Upper lobe of left lung (tissue), 6 donors: Measurements from ENCODE around the gene BTAF1. TPM values are rescaled to one million over a fixed set of nuclear protein-coding genes. Genes with fewer than 3 reads are reported as not detected.

Experiments used
- ATAC-seq, 2 donors: fragments of 200-7000 bp; cut with Tn5 transposase; one replicate each; pipeline ENCODE4 v1.9.1; 2022; ENCODE audit warnings: mild to moderate bottlenecking in 2 of 2, moderate library complexity in 2 of 2; ENCODE audit not compliant: low FRiP score in 2 of 2
- DNase-seq, 2 donors: peaks; one replicate each; pipeline ENCODE4 v3.0.0-alpha.2; 2019 to 2020
- H3K27ac ChIP-seq, 4 donors: fragments of 200-600 bp; sonication (generic); one replicate each; pipeline ENCODE4 v1.5.1; 2016 to 2019
- H3K27me3 ChIP-seq, 4 donors: fragments of 200-600 bp; sonication (generic); one replicate each; pipeline ENCODE4 v1.5.1; 2017 to 2019
- H3K36me3 ChIP-seq, 4 donors: fragments of 200-600 bp; sonication (generic); one replicate each; pipeline ENCODE4 v1.5.1; 2016 to 2019
- H3K4me1 ChIP-seq, 4 donors: fragments of 200-600 bp; sonication (generic); one replicate each; pipeline ENCODE4 v1.5.1; 2018 to 2019
- H3K4me3 ChIP-seq, 4 donors: fragments of 200-600 bp; sonication (generic); one replicate each; pipeline ENCODE4 v1.5.1; 2017 to 2019; ENCODE audit warnings: mild to moderate bottlenecking in 2 of 4, moderate library complexity in 1 of 4
- H3K9me3 ChIP-seq, 4 donors: fragments of 200-600 bp; sonication (generic); one replicate each; pipeline ENCODE4 v1.5.1; 2018 to 2019
- EP300 ChIP-seq, 4 donors: sonication (generic); formaldehyde crosslinking; IDR thresholded peaks; one replicate each; pipeline ENCODE4 v1.5.1; 2017; ENCODE audit warnings: antibody characterized with exemption in 4 of 4, control low read depth in 2 of 4
- POLR2A ChIP-seq, 4 donors: fragments of 450-650 bp; IDR thresholded peaks; one replicate each; pipeline ENCODE4 v1.5.1; 2016 to 2017; ENCODE audit warnings: antibody characterized with exemption in 4 of 4, mild to moderate bottlenecking in 2 of 4
- POLR2AphosphoS5 ChIP-seq, 2 donors: sonication (generic); formaldehyde crosslinking; IDR thresholded peaks; one replicate each; pipeline ENCODE4 v1.5.1; 2017; ENCODE audit warnings: antibody characterized with exemption in 2 of 2
- WGBS, 2 donors: methylation state at CpG; one replicate each; pipeline ENCODE4 v1.1.5; 2017 to 2018; 5-methylcytosine and 5-hydroxymethylcytosine counted together
- total RNA-seq, 6 donors: library from RNA; depleted of rRNA in 4 of 6; stranded (reverse); fragments of >200 nt in 4 of 6; gene quantifications; one replicate each; pipeline versions ENCODE4 v1.1.0 to v1.2.1, GENCODE V29; 2016 to 2021
- TF ChIP-seq, protein P1 (sequence below), 6 experiments: fragments of 450-650 bp in 4 of 6; fragments of 200-600 bp in 2 of 6; sonication (generic) in 2 of 6; IDR thresholded peaks; one replicate each; pipeline ENCODE4 v1.5.1; 2016 to 2019; ENCODE audit warnings: antibody characterized with exemption in 6 of 6
- donor health status: DM: no; HTN: no; CAD: no; lungs with moderate emphysema.
- donor health status: DM: no; HTN: yes; CAD: no; lungs with severe emphysema.

BTAF1 gene
- total RNA-seq, 6 donors from 2014 or later, result 22.0 to 68.1 (median 32.9) TPM

DNA sequence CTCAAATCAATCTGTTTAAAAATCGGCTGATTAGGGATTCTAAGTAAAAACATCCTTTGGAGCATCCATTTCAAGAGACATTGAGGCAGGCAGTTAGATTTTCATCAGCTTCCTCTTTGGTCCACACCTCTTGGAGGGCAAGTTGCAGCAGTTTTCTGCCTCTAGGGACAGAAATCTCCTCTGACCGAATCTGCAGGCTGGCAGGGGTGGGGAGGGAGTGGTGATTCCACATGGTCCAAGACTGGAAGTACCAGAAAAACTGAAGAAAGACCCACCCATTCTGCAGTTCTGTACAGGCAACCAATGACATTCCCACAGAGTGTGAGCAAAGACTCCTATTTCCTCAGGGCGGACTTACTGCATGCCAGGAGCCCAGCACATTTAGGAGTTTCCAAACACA lies 43.3 kb upstream of the BTAF1 start:
- no peak overlapping the region for H3K27ac ChIP-seq
- no peaks in the 10 kb centered on the region for H3K9me3 ChIP-seq
- no peaks in the 10 kb centered on the region for H3K27me3 ChIP-seq
- TF ChIP-seq EP300 (IDR thresholded peaks at IDR 0.05), result no peak
- no peak for TF ChIP-seq POLR2A (IDR thresholded peaks at IDR 0.05)
- TF ChIP-seq, protein P1, sequence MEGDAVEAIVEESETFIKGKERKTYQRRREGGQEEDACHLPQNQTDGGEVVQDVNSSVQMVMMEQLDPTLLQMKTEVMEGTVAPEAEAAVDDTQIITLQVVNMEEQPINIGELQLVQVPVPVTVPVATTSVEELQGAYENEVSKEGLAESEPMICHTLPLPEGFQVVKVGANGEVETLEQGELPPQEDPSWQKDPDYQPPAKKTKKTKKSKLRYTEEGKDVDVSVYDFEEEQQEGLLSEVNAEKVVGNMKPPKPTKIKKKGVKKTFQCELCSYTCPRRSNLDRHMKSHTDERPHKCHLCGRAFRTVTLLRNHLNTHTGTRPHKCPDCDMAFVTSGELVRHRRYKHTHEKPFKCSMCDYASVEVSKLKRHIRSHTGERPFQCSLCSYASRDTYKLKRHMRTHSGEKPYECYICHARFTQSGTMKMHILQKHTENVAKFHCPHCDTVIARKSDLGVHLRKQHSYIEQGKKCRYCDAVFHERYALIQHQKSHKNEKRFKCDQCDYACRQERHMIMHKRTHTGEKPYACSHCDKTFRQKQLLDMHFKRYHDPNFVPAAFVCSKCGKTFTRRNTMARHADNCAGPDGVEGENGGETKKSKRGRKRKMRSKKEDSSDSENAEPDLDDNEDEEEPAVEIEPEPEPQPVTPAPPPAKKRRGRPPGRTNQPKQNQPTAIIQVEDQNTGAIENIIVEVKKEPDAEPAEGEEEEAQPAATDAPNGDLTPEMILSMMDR (IDR thresholded peaks at IDR 0.05), result no peak
- TF ChIP-seq POLR2AphosphoS5 (IDR thresholded peaks at IDR 0.05), result no peak
- 32 to 47% methylated on average over 3 of the region's 3 CpGs for WGBS, 2 donors
- H3K4me3 ChIP-seq, result no peak overlapping the region
- DNase-seq, result no peak
- peaks cover 0 to 4% (median 0%) of the 10 kb centered on the region in 4 donors for H3K4me1 ChIP-seq
- no peaks in the 10 kb centered on the region for H3K36me3 ChIP-seq
- ATAC-seq, result peak in 1 of 2 donors; percentile 50

- H3K36me3 ChIP-seq, result no peaks in the 10 kb centered on the region
- peak overlapping the region in 1 of 4 donors; percentile 9 for H3K4me3 ChIP-seq
- no peaks in the 10 kb centered on the region for H3K9me3 ChIP-seq
- 47 to 48% methylated on average over 16 to 20 of the region's 20 CpGs for WGBS, 2 donors
- peaks cover 10 to 17% (median 13%) of the 10 kb centered on the region in 4 donors for H3K4me1 ChIP-seq
- TF ChIP-seq POLR2AphosphoS5 (IDR thresholded peaks at IDR 0.05), result no peak
- no peak for TF ChIP-seq EP300 (IDR thresholded peaks at IDR 0.05)
- TF ChIP-seq POLR2A (IDR thresholded peaks at IDR 0.05), result no peak
- TF ChIP-seq, protein P1 (IDR thresholded peaks at IDR 0.05), result no peak
- no peaks in the 10 kb centered on the region for H3K27me3 ChIP-seq
- DNase-seq (peak in 1 of 2 donors; percentile 59), ATAC-seq (peak; percentile 71 to 90)
- no peak overlapping the region for H3K27ac ChIP-seq
Observed at GRCh38 chr10:91883549-91884444, 39.8 kb upstream of the BTAF1 start.

GRCh38 chr10:91884536-91884935 lies 39.0 kb upstream of the BTAF1 start:
- WGBS, 2 donors, result 78 to 86% methylated on average over 1 of the region's 1 CpG
- no peaks in the 10 kb centered on the region for H3K27me3 ChIP-seq
- ATAC-seq (no peak), DNase-seq (no peak)
- no peaks in the 10 kb centered on the region for H3K9me3 ChIP-seq
- H3K4me3 ChIP-seq, result no peak overlapping the region
- H3K4me1 ChIP-seq, result peaks cover 10 to 17% (median 13%) of the 10 kb centered on the region in 4 donors
- H3K27ac ChIP-seq, result no peak overlapping the region
- no peak for TF ChIP-seq EP300 (IDR thresholded peaks at IDR 0.05)
- TF ChIP-seq, protein P1 (IDR thresholded peaks at IDR 0.05), result no peak
- TF ChIP-seq POLR2AphosphoS5 (IDR thresholded peaks at IDR 0.05), result no peak
- TF ChIP-seq POLR2A (IDR thresholded peaks at IDR 0.05), result no peak
- H3K36me3 ChIP-seq, result no peaks in the 10 kb centered on the region

GRCh38 chr10:91885362-91886079 lies 38.0 kb upstream of the BTAF1 start:
- Histone ChIP-seq H3K36me3 (no peaks in the 10 kb centered on the region), H3K27me3 (no peaks in the 10 kb centered on the region), H3K4me3 (no peak overlapping the region), H3K27ac (no peak overlapping the region), H3K4me1 (peaks cover 10 to 17% (median 13%) of the 10 kb centered on the region in 4 donors), H3K9me3 (no peaks in the 10 kb centered on the region)
- 95 to 98% methylated on average over 9 of the region's 9 CpGs for WGBS, 2 donors
- no peak for TF ChIP-seq EP300 (IDR thresholded peaks at IDR 0.05)
- TF ChIP-seq, protein P1 (IDR thresholded peaks at IDR 0.05), result no peak
- no peak for TF ChIP-seq POLR2A (IDR thresholded peaks at IDR 0.05)
- TF ChIP-seq POLR2AphosphoS5 (IDR thresholded peaks at IDR 0.05), result no peak
- DNase-seq, result no peak
- ATAC-seq, result no peak
